ENCODE results near the gene CMSS1. TPM values are rescaled to one million over a fixed set of nuclear protein-coding genes. Genes with fewer than 3 reads are reported as not detected.
"Not testable (repeated sequence)": the region's sequence is repeated elsewhere in the genome, so short reads cannot be mapped to it uniquely, and the experiment has no call there.

Gene CMSS1
- total RNA-seq, 1 donor from 2014 or later = 7.5 TPM

GRCh38 chr3:100087198-100087597 lies 269.5 kb downstream of the CMSS1 start:
- no peak for DNase-seq

GRCh38 chr3:100088735-100089368 lies 271.2 kb downstream of the CMSS1 start:
- no peak for DNase-seq

- peak; percentile 66 for DNase-seq
These were observed 272.4 kb downstream of the CMSS1 start for GRCh38 chr3:100089812-100090668.

- no peak for DNase-seq
These were observed 273.0 kb downstream of the CMSS1 start for GRCh38 chr3:100090669-100091005.

GRCh38 chr3:100093831-100094230 lies 276.2 kb downstream of the CMSS1 start:
- peak; percentile 55 for DNase-seq

GRCh38 chr3:100096286-100096685 lies 278.6 kb downstream of the CMSS1 start:
- DNase-seq = not testable (repeated sequence)

GRCh38 chr3:100096866-100097265 lies 279.2 kb downstream of the CMSS1 start:
- DNase-seq = peak; percentile 14

- DNase-seq = no peak
These were observed 280.5 kb downstream of the CMSS1 start for GRCh38 chr3:100097919-100098783.

- DNase-seq = no peak
These were observed 281.1 kb downstream of the CMSS1 start for GRCh38 chr3:100098784-100099070.

- no peak for DNase-seq
These were observed 282.0 kb downstream of the CMSS1 start for GRCh38 chr3:100099621-100100020.

GRCh38 chr3:100100425-100100824 lies 282.8 kb downstream of the CMSS1 start:
- DNase-seq = no peak

GRCh38 chr3:100102757-100103156 lies 285.1 kb downstream of the CMSS1 start:
- DNase-seq = no peak

GRCh38 chr3:100103558-100104441 lies 286.1 kb downstream of the CMSS1 start:
- DNase-seq = no peak

- no peak for DNase-seq
These were observed 286.8 kb downstream of the CMSS1 start for GRCh38 chr3:100104442-100104798.

- peak; percentile 15 for DNase-seq
These were observed 287.3 kb downstream of the CMSS1 start for GRCh38 chr3:100104817-100105413.

GRCh38 chr3:100105501-100105900 lies 287.8 kb downstream of the CMSS1 start:
- DNase-seq = no peak

GRCh38 chr3:100106094-100106493 lies 288.4 kb downstream of the CMSS1 start:
- no peak for DNase-seq

GRCh38 chr3:100106531-100107141 lies 289.0 kb downstream of the CMSS1 start:
- DNase-seq = peak; percentile 15

GRCh38 chr3:100107221-100107814 lies 289.7 kb downstream of the CMSS1 start:
- DNase-seq = peak; percentile 48

- no peak for DNase-seq
These were observed 290.9 kb downstream of the CMSS1 start for GRCh38 chr3:100108464-100109079.

- no peak for DNase-seq
These were observed 292.5 kb downstream of the CMSS1 start for GRCh38 chr3:100110162-100110561.
